ENCODE results near the gene SSTR3. TPM values are rescaled to one million over a fixed set of nuclear protein-coding genes. Genes with fewer than 3 reads are reported as not detected.

The SSTR3 gene
- total RNA-seq, 1 donor: not detected

GRCh38 chr22:37186228-37186996 is 25.9 kb downstream of the SSTR3 start:
- H3K4me3 ChIP-seq (ENCODE audit: low read depth, low read length): peak overlapping the region; percentile 78
- peak; percentile 88 for DNase-seq (ENCODE audit: low read depth)
- TF ChIP-seq, protein P1, sequence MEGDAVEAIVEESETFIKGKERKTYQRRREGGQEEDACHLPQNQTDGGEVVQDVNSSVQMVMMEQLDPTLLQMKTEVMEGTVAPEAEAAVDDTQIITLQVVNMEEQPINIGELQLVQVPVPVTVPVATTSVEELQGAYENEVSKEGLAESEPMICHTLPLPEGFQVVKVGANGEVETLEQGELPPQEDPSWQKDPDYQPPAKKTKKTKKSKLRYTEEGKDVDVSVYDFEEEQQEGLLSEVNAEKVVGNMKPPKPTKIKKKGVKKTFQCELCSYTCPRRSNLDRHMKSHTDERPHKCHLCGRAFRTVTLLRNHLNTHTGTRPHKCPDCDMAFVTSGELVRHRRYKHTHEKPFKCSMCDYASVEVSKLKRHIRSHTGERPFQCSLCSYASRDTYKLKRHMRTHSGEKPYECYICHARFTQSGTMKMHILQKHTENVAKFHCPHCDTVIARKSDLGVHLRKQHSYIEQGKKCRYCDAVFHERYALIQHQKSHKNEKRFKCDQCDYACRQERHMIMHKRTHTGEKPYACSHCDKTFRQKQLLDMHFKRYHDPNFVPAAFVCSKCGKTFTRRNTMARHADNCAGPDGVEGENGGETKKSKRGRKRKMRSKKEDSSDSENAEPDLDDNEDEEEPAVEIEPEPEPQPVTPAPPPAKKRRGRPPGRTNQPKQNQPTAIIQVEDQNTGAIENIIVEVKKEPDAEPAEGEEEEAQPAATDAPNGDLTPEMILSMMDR (IDR thresholded peaks at IDR 0.05; ENCODE audit: insufficient read depth, low read length): no peak

GRCh38 chr22:37185646-37186227 is 26.5 kb downstream of the SSTR3 start:
- DNase-seq (ENCODE audit: low read depth): no peak
- H3K4me3 ChIP-seq (ENCODE audit: low read depth, low read length): no peak overlapping the region
- TF ChIP-seq, protein P1 (IDR thresholded peaks at IDR 0.05; ENCODE audit: insufficient read depth, low read length): no peak

DNA sequence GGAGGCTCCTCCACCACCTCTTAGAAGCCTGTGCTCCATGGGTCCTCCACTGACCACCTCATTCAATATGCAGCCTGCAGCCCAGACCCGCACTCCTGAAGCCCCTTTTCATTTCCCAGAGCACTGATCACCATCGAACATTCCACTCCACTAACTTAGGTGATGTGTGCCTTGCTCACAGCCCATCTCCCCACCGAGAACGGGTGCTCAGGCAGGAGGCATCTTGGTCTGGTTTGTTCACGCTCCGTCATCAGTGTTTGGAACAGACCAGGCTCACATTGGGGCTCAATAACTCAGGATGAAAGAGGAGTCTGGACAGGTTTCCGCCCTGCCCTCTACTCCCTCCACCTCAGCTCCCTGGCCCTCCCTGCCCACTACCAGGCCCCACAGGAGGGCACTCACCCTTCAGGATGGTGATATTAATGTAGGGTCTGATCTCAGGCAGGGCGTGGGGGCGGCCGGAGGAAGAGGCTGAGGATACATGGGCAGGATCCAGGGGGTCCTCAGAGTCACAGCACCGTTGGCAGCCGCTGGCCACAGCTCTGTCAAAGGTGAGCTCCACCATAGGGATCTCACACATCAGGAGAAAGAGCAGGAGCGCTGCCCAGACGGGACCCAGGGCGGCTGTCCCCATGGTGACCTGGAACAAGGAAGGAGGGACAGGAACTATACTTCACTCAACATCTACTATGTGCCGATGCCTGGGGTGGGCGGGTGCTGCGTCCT is 27.3 kb downstream of the SSTR3 start:
- no peak overlapping the region for H3K4me3 ChIP-seq (ENCODE audit: low read depth, low read length)
- TF ChIP-seq, protein P1 (IDR thresholded peaks at IDR 0.05; ENCODE audit: insufficient read depth, low read length): no peak
- DNase-seq (ENCODE audit: low read depth): no peak

DNA sequence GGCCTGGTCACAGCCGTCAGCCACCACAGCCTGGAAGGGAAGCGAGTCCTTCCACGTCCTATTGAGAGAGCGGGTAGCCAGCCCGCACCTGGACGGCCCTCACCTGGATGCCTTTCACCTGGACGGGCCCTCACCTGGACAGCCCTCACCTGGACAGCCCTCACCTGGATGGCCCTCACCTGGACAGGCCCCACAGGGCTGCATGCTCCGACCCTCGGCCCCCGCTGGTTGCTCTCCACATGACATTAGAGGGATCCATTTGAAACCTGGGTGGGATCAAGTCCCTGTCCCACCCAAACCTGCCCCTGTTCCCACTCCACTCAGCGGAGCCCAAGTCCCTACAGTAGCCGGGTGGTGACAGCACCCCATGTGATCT is 27.9 kb downstream of the SSTR3 start:
- no peak overlapping the region for H3K4me3 ChIP-seq (ENCODE audit: low read depth, low read length)

DNA sequence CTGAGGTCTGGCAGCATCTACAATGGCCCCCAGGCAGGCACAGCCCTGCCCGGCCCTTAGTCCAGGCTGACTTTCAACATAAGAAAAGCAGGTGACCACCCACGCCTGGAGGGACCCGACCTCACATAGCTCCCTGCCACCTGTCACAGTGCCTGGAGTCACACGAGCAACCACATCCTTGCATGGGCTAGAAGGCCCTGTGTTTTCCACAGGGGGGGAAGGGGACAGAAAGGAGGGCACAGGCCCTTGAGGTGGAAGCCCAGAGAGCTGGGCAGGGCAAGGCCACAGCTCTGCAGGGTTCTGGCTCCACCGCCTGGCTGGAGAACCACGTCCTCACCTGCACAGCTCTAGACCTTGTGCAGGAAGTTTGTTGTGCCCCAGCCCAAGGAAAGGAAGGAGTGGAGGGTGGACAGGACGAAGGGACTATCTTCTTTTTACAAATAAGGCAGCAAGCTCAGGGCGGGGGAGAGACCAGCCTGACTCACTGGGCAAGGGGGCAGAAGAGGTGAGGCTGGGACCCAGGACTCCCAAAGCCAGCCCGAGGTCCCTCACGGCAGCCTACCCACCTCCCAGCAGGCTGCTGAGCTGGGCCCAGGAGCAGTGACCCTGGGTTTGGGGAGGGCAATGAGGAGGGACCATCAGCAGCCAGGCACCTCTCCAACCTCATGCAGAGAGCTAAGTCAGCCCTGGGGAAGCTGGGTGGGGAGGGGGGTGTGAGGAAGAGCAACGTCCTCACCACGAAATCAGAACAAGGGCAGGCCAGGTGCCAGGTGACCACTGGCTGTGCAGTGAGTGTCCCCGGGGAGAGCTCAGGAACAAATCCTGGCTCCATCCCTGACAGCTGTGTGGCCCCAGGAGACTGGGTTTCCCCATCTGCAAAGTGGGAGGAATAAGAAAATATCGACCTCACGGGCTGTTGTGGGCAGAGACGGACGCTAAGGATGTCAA is 28.6 kb downstream of the SSTR3 start:
- DNase-seq (ENCODE audit: low read depth): no peak
- no peak overlapping the region for H3K4me3 ChIP-seq (ENCODE audit: low read depth, low read length)
- TF ChIP-seq, protein P1 (IDR thresholded peaks at IDR 0.05; ENCODE audit: insufficient read depth, low read length): no peak

More for the DNA sequence above, 27.9 kb downstream of the SSTR3 start:
- TF ChIP-seq, protein P1 (IDR thresholded peaks at IDR 0.05; ENCODE audit: insufficient read depth, low read length): no peak
- no peak for DNase-seq (ENCODE audit: low read depth)

GRCh38 chr22:37182949-37183245 is 29.4 kb downstream of the SSTR3 start:
- H3K4me3 ChIP-seq (ENCODE audit: low read depth, low read length): no peak overlapping the region
- TF ChIP-seq, protein P1 (IDR thresholded peaks at IDR 0.05; ENCODE audit: insufficient read depth, low read length): no peak
- DNase-seq (ENCODE audit: low read depth): no peak
